Upper lobe of right lung (tissue), 1 donor: ENCODE data around the gene CLTA. TPM values are rescaled to one million over a fixed set of nuclear protein-coding genes. Genes with fewer than 3 reads are reported as not detected.

Source experiments
- ATAC-seq: fragments of 200-7000 bp; cut with Tn5 transposase; one replicate; pipeline ENCODE4 v1.9.1; 2020; ENCODE audit warnings: mild to moderate bottlenecking, moderate library complexity
- DNase-seq: peaks from one replicate; pipeline ENCODE4 v3.0.0-alpha.2; 2020
- H3K27ac ChIP-seq: fragments of 200-600 bp; one replicate; pipeline ENCODE4 v1.8.0; 2022
- H3K27me3 ChIP-seq: fragments of 200-600 bp; one replicate; pipeline ENCODE4 v1.8.0; 2022; ENCODE audit warnings: mild to moderate bottlenecking
- H3K36me3 ChIP-seq: fragments of 200-600 bp; one replicate; pipeline ENCODE4 v1.8.0; 2022
- H3K4me1 ChIP-seq: fragments of 200-600 bp; one replicate; pipeline ENCODE4 v1.8.0; 2022
- H3K4me3 ChIP-seq: fragments of 200-600 bp; one replicate; pipeline ENCODE4 v1.8.0; 2022; ENCODE audit warnings: mild to moderate bottlenecking
- H3K9me3 ChIP-seq: fragments of 200-600 bp; one replicate; pipeline ENCODE4 v1.8.0; 2022
- CTCF ChIP-seq: fragments of 200-600 bp; IDR thresholded peaks from one replicate; pipeline ENCODE4 v1.8.0; 2022; ENCODE audit warnings: antibody characterized with exemption
- intact Hi-C: fragments of 100-400 bp; cut with DNase I; formaldehyde crosslinking; loops from one replicate; pipeline ENCODE4 v1.11.0; 2022
- total RNA-seq: library from RNA; stranded (reverse); fragmentation: NEBNext Ultra II Directional; extraction: Animal tissue kit (Norgen Biotek cat#: 25700); gene quantifications from one replicate; pipeline ENCODE4 v1.2.1, GENCODE V29; 2021
- donor health status: DM: no; HTN: yes; CAD: no; lungs with severe emphysema.

The CLTA gene
- total RNA-seq, 1 donor from 2014 or later = 163 TPM

- no peak for DNase-seq
- H3K27ac ChIP-seq = peak overlapping the region; percentile 47
- no peak for ATAC-seq
Observed at GRCh38 chr9:36149197-36149596, 41.5 kb upstream of the CLTA start.

GRCh38 chr9:36150574-36151315 is 40.0 kb upstream of the CLTA start:
- intact Hi-C loops = no loop called here

More at GRCh38 chr9:36149197-36149596, 41.5 kb upstream of the CLTA start:
- TF ChIP-seq CTCF = no peak
- intact Hi-C loops = no loop called here
- Histone ChIP-seq H3K9me3 (no peaks in the 10 kb centered on the region), H3K27me3 (no peaks in the 10 kb centered on the region), H3K36me3 (no peaks in the 10 kb centered on the region), H3K4me1 (peaks cover 65% of the 10 kb centered on the region), H3K4me3 (no peak overlapping the region)

GRCh38 chr9:36151316-36152210 is 39.2 kb upstream of the CLTA start:
- H3K27me3 ChIP-seq = no peaks in the 10 kb centered on the region
- DNase-seq = peak; percentile 84
- no peaks in the 10 kb centered on the region for H3K9me3 ChIP-seq
- peak; percentile 78 for ATAC-seq
- no peak for TF ChIP-seq CTCF
- intact Hi-C loops = no loop called here
- peaks cover 59% of the 10 kb centered on the region for H3K4me1 ChIP-seq
- peak overlapping the region; percentile 86 for H3K27ac ChIP-seq
- peak overlapping the region; percentile 1 for H3K4me3 ChIP-seq
- H3K36me3 ChIP-seq = no peaks in the 10 kb centered on the region

More at GRCh38 chr9:36150574-36151315, 40.0 kb upstream of the CLTA start:
- no peaks in the 10 kb centered on the region for H3K27me3 ChIP-seq
- peaks cover 60% of the 10 kb centered on the region for H3K4me1 ChIP-seq
- no peak for TF ChIP-seq CTCF
- no peak for DNase-seq
- H3K27ac ChIP-seq = peak overlapping the region; percentile 86
- H3K9me3 ChIP-seq = no peaks in the 10 kb centered on the region
- H3K36me3 ChIP-seq = no peaks in the 10 kb centered on the region
- peak; percentile 13 for ATAC-seq
- no peak overlapping the region for H3K4me3 ChIP-seq

GRCh38 chr9:36152741-36153438 is 37.8 kb upstream of the CLTA start:
- no peak for DNase-seq
- peaks cover 50% of the 10 kb centered on the region for H3K4me1 ChIP-seq
- H3K36me3 ChIP-seq = no peaks in the 10 kb centered on the region
- H3K9me3 ChIP-seq = no peaks in the 10 kb centered on the region
- peak overlapping the region; percentile 77 for H3K27ac ChIP-seq
- H3K4me3 ChIP-seq = no peak overlapping the region
- ATAC-seq = no peak
- no peak for TF ChIP-seq CTCF
- H3K27me3 ChIP-seq = no peaks in the 10 kb centered on the region
- intact Hi-C loops = no loop called here

GRCh38 chr9:36153746-36154145 is 37.0 kb upstream of the CLTA start:
- DNase-seq = no peak
- H3K27me3 ChIP-seq = no peaks in the 10 kb centered on the region
- intact Hi-C loops = no loop called here
- H3K27ac ChIP-seq = peak overlapping the region; percentile 77
- no peak overlapping the region for H3K4me3 ChIP-seq
- H3K36me3 ChIP-seq = no peaks in the 10 kb centered on the region
- TF ChIP-seq CTCF = no peak
- peaks cover 45% of the 10 kb centered on the region for H3K4me1 ChIP-seq
- no peak for ATAC-seq
- no peaks in the 10 kb centered on the region for H3K9me3 ChIP-seq
